Diencephalon (tissue), 1 donor: Measurements from ENCODE around the gene ULK1. TPM values are rescaled to one million over a fixed set of nuclear protein-coding genes. Genes with fewer than 3 reads are reported as not detected.

Experiments used
- small RNA-seq: library from RNA; depleted of rRNA; stranded (forward); fragments of <200 nt; gene quantifications from one replicate; pipeline ENCODE3, GENCODE V24; 2014
- total RNA-seq: library from RNA; depleted of rRNA; stranded (reverse); fragments of >200 nt; gene quantifications from one replicate; pipeline ENCODE4 v1.2.3, GENCODE V29; 2014

The ULK1 gene
- 10.4 TPM for total RNA-seq

GRCh38 chr12:131894313-131894860, at the start of gene ULK1:
ULK1 (plus strand) TSS chr12:131894622; CDS start chr12:131895002, 380 bp downstream.

DNA sequence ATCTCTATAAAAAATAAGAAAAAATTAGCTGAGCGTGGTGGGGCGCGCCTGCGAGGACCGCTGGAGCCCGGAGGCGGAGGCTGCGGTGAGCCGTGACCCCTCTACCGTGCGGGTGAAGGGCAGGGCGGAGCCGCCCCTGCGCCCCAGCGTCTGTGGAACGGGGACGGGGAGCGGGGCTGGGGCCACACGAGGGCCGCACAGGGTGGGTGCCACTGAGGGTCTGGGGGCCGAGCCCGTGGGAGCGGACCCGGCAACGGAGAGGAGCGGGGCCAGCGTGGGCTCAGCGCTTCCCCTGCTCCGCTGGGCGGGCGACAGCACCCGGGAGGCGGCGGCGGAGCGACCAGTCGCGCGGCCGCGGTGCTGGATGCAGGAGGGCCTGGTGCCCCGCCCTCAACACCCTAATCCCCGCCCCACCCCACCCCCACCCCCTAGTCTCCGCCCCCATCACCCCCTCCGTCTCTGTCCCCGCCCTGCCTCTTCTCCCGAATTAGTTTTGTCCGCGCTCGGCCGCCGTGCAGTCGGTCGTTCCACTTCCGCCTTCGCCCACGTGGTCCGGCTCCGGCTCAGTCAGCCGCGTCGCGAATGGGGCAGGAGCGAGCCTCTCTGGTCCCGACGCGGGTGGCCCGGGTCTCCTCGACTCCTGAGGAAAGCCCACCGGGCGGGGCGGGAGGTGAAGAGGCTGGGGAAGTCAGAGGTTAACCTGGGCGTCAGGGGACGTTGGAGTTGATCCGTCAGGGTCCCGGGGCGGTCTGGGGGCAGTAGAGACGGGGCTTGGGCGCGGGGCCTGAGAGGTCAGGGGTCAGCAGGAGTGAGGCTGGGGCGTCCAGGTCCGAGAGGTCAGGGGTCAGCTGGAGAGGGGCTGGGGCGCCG, 34.5 kb downstream of the ULK1 start, which contains the start of gene PUS1:
Gene PUS1, plus strand, starts transcription at position 566 of the 870 bp plus-strand sequence. CDS start 447 bp downstream, outside the sequence.

DNA sequence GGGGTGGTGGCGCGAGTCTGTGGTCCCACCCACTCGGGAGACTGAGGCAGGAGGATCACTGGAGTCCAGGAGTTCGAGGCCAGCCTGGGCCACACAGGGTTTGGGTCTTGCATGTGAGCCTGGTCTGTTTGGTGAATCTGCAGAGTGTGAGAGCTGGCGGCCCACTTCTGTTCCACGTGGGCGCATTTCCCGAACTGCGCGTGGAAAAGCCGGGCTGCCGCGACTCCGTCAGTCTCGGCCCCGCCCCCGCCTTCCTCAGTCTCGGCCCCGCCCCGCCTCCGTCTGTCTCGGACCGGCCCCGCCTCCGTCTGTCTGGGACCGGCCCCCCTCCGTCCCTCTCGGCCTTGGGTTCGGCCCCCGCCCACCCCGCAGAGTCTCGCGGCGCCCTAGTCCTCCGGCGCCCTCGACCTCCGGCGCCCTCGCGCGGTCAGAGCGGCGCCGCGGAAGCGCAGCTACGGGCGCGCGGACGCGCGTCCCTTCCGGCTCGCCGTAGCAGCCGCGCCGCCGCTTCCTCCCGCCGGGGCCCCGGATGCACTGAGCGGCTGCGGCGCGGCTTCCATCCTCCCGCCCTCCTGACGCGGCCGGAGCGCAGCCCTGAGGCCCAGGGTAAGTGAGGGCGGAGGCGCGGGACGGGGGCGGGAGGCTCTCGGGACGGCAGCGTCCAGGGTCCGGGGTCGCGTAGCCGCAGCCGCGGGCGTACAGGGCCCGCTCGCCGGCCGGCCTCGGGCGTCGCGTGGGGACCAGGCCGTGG, 55.2 kb downstream of the ULK1 start, which contains the start of gene EP400:
Gene EP400, plus strand, starts transcription at position 512 of the 751 bp plus-strand sequence. CDS start 10,678 bp downstream, outside the sequence.

Small RNAs within 50 kb of the gene (small RNA-seq; reads per million reads assigned to genes)
- gene AC131009.3 = not detected

Other genes with a start within 250 kb of the ULK1 start
- 26.1 TPM for gene SFSWAP, start 183.5 kb upstream of the ULK1 start, total RNA-seq
- gene MMP17, start 66.2 kb upstream of the ULK1 start, total RNA-seq = 41.5 TPM
- 7.4 TPM for gene PUS1, start 34.7 kb downstream of the ULK1 start, total RNA-seq
- 17.1 TPM for gene EP400, start 55.3 kb downstream of the ULK1 start, total RNA-seq
- 12.0 TPM for gene DDX51, start 249.7 kb downstream of the ULK1 start, total RNA-seq
- 12.2 TPM for gene NOC4L, start 249.8 kb downstream of the ULK1 start, total RNA-seq